GF-D8 (cell line): ENCODE data around the gene BUB3.
"Not testable (repeated sequence)": the region's sequence is repeated elsewhere in the genome, so short reads cannot be mapped to it uniquely, and the experiment has no call there.

ENCODE experiments used
- DNase-seq: peaks from one replicate; lab custom pipeline; 2025; lab: John Stamatoyannopoulos, UW

Gene BUB3

GRCh38 chr10:123154711-123155505, 706 bp downstream of the BUB3 start:
- no peak for DNase-seq

DNA sequence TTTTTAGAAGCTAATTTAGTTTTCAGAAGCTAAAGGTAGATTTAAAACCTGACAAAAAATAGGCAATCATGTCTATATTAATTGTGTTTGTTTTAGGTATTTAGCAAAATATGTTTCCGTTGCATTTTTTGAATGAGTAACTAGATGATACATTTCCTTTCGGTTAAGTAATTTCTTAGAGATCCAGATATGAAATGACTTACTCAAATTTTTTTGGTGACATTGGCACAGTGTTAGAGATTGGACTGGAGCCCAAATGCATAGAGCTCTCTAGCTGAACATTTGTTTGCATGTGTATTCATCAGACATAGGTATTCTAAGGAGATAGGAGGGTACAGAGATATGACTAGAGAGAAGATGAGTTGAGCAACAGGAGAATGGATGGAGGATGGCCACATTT, 1.9 kb downstream of the BUB3 start:
- DNase-seq = no peak

DNA sequence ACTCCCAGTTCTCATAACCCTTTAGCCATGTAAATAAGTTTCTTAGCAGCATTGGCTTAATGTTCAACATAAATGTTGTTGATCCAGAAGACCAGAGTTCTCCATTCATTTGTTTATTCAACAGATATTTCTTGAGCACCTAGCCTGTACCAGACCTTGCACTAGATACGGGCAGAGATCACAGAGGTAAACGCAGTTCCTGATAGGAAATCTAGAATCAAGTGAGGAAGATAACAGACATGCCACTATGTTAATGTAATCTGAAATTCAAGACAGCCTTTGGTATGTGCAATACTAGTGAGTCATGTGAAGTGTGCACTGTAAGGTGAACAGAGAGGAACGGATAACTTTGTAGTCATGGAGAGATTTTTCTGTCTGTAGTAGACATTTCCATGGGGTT, 3.0 kb downstream of the BUB3 start:
- DNase-seq = no peak

DNA sequence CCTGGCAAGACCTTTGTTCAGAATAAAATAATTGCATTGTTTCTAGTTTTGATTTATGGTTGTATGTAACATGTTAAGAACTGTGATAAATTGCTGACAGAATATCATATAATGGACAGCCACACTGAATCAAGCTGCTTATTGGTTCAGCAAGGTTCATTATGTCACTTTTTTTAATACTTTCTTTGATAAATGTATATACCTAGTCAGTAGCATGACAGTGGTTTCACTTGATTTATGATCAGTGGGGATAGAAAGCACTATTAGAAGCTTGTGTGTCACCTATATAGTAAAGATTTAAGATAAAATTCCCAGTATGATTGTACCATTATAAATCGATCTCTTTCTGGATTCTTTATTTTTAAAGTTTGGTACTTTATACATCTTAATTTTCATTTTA, 4.5 kb downstream of the BUB3 start:
- DNase-seq = no peak

DNA sequence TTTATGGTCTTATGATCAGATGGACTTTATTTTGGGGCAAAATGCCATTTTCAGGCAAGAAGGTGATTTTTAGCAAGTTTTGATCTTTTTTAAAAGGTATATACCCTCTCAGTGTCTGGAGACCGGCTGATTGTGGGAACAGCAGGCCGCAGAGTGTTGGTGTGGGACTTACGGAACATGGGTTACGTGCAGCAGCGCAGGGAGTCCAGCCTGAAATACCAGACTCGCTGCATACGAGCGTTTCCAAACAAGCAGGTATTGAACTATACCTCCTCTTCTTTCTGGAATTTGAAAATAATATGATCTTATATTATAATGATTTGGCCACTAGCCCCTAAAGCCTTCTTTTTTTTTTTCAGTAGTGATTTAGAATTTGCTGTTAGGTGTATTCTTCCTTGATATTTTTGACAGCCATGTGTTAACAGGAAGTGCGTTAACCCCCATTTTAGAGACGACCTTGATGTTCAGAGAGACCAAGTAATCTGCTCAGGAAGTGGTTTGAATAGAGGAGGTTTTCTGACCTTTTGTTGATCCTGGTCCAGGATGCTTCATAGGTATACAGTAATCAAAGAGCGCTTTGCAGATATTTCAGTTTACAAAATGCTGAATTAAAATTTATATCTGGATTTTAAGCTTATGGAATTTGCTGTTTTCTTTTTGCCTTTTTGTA, 6.2 kb downstream of the BUB3 start:
- DNase-seq = no peak

DNA sequence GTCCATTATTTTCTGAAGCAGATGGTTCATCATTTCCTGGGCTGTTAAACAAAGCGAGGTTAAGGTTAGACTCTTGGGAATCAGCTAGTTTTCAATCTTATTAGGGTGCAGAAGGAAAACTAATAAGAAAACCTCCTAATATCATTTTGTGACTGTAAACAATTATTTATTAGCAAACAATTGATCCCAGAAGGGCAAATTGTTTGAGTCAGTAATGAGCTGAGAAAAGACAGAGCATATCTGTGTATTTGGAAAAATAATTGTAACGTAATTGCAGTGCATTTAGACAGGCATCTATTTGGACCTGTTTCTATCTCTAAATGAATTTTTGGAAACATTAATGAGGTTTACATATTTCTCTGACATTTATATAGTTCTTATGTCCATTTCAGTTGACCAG, 10.1 kb downstream of the BUB3 start:
- DNase-seq = no peak

DNA sequence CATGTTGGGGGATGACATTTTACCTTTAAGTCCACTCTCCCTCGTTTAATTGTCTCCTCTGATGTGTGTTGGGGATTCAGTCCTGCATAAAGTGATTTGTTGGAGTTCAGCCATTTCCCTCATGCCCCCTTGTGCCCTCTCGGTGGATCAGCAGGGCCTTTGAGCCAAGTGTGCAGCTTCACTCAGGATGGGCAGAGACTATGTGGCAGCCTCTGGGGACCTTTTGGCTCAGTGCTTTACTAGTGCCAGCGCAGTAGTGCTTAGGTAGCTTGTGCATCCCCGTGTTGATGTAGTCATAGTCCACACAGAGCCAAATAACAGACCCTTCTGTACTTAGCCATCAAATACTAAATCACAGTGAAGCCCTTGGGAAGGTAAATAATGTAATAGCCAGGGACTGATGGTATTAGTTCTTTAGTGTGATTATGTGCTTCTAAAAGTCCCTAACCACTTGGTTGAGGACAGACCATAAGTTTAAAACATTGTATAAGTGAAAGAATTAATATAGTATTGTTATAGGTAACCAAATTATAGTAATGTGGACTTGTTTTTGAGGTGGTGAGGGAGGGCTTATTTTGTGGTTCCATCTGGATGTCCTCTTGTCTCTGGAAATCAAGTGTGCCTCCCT, 11.4 kb downstream of the BUB3 start:
- DNase-seq = no peak

GRCh38 chr10:123166618-123167017, 12.4 kb downstream of the BUB3 start:
- no peak for DNase-seq

DNA sequence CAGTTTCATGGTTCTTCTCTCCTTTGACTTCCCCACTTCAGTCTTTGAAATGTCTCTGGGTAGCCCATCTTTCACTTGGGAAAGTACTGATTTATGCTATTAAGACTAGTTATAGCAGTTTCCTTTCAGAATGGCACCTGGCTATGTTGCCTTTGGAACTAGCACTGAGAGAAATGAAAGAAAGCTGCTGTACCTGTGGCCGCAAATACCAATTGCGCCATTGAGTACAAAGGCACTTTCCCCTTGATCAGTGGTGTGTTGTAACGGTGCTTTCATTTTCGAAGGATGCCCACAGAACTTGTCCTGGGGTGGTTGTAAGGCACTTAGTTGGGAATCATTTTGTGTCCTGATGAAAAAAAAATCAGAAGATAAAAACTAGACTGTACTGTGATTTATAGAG, 16.8 kb downstream of the BUB3 start:
- no peak for DNase-seq

- DNase-seq = not testable (repeated sequence)
Observed at GRCh38 chr10:123171616-123172015, 17.4 kb downstream of the BUB3 start.

- DNase-seq = no peak
Observed at GRCh38 chr10:123175389-123176387, 21.5 kb downstream of the BUB3 start.

DNA sequence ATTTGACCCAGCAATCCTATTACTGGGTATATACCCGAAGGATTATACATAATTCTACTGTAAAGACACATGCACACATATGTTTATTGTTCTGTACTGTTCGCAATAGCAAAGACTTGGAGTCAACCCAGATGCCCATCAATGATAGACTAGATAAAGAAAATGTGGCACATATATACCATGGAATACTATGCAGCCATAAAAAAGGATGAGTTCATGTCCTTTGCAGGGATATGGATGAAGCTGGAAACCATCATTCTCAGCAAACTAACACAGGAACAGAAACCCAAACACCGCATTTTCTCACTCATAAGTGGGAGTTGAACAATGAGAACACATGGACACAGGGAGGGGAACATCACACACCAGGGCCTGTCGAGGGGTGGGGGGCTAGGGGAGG, 24.2 kb downstream of the BUB3 start:
- DNase-seq = not testable (repeated sequence)

DNA sequence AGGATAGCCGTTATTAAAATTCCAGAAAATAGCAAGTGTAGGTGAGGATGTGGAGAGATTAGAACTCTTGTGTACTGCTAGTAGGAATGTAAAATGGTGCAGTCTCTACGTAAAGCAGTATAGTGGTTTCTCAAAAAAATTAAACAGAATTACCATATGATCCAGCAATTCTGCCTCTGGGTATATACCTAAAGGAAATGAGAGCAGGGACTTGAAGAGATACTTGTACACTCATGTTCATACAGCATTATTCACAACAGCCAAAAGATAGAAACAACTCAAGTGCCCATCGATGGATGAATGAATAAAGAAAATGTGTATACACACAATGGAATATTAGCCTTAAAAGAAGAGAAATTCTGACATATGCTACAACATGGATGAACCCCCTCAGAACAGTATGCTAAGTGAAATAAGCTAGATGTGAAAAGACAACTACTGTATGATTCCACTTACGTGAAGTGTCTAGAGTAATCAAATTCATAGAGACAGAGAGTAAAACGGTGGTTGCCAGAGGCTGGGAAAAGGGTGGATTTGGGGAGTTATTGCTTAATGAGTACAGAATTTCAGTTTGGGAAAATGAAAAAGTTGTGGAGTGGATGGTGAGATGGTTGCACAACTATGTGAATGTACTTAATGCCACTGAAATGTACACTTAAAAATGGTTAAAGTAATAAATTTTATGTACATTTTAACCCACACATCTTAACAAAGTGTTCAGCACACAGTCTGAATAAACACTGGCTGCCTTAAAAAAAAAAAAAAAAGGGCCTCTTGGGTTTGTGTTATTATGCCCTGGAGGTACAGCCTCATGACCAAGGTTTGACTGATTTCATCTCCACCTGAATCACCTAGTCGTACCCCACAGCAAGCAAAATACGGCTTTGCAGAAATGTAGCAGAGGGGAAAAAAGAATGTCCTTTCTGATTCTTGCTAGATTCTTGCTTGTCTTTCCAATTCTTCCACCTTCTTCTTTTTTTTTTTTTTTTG, 26.2 kb downstream of the BUB3 start:
- no peak for DNase-seq

DNA sequence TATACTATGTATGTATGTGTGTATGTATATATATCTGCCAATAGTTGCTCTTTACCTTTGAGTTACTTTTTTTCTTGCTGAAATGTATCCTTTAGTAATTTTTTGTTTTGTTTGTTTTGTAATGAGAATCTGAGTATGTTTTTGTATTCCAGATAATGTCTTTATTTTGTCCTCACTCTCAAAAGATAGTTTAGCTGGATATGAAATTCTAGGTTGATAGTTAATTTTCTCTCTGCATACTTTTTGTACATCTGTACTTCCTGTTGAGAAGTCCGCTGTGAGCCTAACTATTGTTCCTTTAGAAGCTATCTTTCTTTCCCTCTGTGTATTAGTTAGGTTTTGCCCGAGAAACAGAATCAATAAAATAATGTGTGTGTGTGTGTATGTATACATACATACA, 29.5 kb downstream of the BUB3 start:
- DNase-seq = no peak

DNA sequence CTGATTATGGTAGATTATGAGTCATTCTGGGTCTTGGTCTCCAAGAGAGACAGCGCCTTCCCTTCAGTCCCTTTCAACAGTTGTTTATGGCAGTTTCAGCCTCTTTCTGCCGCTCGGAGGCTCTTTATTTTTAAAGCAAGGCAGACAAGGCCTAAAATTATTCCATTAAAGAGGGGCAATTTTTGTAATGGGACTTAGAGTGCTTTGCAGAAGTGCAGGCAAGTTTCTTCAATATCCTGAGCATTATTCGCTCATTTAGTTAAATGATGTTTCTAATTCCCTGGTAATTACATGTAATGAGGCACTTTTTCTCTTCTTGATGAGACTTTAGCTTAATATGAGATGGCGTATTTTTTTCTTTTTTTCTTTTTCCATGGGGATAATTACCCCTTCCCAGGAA, 33.6 kb downstream of the BUB3 start:
- DNase-seq = no peak

DNA sequence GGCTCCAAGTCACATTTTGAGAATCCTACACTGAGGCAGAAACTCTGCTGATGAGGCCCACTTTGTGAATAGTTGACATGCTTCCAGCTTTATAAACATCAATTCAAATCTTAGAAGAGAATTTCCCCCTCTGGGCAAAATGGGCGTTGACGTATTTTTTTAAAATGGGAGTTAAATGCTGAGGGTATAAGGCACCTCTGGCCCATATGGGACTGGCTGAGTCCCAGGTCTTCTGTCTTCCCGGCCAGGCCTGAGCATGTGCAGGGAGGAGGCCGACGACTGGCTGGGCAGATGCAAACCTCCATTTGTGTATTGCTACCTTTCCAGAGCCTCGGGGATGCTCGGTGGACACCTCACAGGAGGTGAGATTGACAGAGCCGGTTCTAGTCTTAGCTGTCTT, 37.7 kb downstream of the BUB3 start:
- DNase-seq = no peak

- no peak for DNase-seq
Observed at GRCh38 chr10:123194056-123194455, 39.9 kb downstream of the BUB3 start.

DNA sequence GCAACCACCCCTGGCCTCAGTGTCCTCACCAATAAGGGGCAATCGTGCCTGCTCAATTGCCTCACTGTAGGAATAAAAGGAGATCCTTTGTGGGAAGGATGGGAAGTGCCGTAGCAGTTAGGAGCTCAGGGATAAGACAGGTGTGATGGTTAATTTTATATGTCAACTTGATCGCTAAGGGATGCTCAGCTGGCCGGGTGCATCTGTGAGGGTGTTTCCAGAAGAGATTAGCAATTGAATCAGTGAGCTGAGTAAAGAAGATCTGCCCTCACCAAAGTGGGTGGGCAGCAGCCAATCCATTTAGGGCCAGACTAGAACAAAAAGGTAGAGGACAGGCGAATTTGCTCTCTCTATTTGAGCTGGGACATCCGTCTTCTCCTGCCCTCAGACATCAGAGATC, 46.3 kb downstream of the BUB3 start:
- DNase-seq = no peak

DNA sequence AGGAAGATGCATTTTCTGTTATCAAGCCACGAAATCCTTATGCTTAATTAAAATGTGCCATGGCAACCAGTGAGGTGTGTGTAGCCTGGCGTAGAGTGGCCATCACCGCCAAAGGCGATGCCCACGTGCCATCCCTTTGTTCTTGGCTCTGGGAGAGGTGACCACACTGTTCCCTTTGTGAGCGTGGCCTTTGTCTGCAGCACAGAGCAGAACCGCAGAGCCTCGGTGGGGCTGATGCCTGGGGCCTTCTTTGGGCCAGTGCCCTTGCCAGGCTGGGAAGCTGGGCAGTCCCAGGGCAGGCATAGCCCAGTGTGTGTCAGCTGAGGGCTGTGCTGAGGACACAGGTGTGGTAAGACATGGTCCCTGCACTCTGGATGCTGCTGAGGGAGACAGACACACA, 48.3 kb downstream of the BUB3 start:
- no peak for DNase-seq

DNA sequence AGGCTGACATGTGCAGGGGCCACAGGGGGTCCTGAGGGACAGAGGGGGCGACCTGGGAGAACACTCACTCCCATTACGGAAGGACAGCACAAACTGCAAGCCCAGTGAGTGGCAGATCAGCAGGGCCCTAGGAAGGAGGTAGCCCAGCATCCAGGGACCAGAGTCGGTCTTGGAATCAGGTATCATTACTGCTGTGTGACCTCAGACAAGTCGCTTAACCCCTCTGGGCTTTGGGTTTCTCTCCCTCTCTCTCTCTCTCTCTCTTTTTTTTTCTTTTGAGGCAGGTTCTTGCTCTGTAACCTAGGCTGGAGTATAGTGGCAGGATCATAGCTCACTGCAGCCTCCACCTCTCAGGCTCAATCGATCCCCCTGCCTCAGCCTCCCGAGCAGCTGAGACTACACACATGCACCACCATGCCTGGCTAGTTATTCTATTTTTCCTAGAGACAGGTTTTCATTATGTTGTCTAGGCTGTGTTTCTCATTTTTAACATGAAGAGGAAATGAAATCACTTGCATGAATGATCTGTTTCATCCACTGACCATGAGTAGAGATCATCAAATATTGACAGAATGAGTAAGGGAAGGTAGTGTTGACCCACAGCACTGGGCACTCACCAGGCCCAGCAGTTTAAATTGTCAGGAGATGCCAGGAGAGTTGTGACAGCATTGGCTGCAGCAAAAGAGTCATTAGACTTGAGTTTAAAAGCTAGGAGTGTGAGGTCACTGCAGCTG, 49.4 kb downstream of the BUB3 start:
- no peak for DNase-seq
